Measurements from ENCODE around the gene ZNF385A. TPM values are rescaled to one million over a fixed set of nuclear protein-coding genes. Genes with fewer than 3 reads are reported as not detected.
"Not testable (repeated sequence)": the region's sequence is repeated elsewhere in the genome, so short reads cannot be mapped to it uniquely, and the experiment has no call there.

ZNF385A gene
- total RNA-seq, 2 donors from 2014 or later: 3.1 to 7.3 TPM

DNA sequence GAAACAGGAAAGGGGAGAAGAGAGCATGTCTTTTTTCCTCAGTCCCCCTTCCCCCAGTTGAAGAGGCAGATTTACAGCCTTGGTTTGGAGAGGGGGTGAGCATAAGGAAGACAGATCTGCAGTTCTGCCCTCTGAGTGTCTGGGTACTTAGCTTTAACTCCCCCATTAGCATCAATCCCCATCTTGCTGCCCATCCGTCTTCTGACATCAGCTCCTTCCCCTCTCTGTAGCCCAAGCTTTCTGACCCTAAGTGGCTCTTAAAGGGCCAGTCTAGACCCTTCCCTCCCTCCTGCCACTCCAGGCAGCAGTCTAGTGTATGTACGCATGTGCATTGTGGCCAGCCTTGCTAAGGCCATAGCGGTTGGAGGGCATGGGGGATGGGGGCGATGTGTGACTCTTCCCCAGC, 27.6 kb downstream of the ZNF385A start:
- no peak for TF ChIP-seq POLR2A (IDR thresholded peaks at IDR 0.05)
- TF ChIP-seq, protein P1, sequence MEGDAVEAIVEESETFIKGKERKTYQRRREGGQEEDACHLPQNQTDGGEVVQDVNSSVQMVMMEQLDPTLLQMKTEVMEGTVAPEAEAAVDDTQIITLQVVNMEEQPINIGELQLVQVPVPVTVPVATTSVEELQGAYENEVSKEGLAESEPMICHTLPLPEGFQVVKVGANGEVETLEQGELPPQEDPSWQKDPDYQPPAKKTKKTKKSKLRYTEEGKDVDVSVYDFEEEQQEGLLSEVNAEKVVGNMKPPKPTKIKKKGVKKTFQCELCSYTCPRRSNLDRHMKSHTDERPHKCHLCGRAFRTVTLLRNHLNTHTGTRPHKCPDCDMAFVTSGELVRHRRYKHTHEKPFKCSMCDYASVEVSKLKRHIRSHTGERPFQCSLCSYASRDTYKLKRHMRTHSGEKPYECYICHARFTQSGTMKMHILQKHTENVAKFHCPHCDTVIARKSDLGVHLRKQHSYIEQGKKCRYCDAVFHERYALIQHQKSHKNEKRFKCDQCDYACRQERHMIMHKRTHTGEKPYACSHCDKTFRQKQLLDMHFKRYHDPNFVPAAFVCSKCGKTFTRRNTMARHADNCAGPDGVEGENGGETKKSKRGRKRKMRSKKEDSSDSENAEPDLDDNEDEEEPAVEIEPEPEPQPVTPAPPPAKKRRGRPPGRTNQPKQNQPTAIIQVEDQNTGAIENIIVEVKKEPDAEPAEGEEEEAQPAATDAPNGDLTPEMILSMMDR (IDR thresholded peaks at IDR 0.05): no peak
- Histone ChIP-seq H3K27ac (peak overlapping the region in 3 of 4 donors; percentile 33 to 76 (median 54)), H3K9me3 (no peaks in the 10 kb centered on the region), H3K4me1 (peaks cover 82% of the 10 kb centered on the region), H3K27me3 (no peaks in the 10 kb centered on the region), H3K4me3 (no peak overlapping the region), H3K36me3 (replicated peaks in 1 of 2; ENCODE audit: insufficient read depth in 1 of 2, low read depth in 2 of 2) (no peaks in the 10 kb centered on the region)
- no peak for ATAC-seq
- 80 to 93% methylated on average over 4 of the region's 4 CpGs for WGBS, 2 donors
- no peak for DNase-seq
- intact Hi-C loops (cut with DNase I): no loop called here

DNA sequence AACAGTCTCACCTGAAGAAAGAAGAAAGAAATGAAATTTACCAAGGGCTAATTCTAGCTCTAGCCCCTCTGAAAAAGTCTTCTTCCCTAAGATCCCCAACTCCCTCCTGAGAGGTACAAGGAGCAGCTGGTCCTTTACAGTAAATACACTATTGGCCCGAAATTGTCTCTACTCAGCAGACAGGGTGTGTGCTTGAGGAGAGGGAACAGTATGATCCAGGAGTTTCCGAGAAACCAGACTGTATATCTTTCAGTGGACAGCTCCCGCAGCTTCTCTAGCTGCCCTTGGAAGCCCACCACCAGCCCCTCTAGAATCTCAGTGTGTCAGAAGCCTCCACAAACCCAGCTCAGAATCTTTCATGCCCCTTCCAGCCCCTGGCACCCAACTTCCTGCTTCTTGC, 28.3 kb downstream of the ZNF385A start:
- 52 to 71% methylated on average over 3 of the region's 3 CpGs for WGBS, 2 donors
- no peaks in the 10 kb centered on the region for H3K27me3 ChIP-seq
- H3K27ac ChIP-seq: peak overlapping the region in 3 of 4 donors; percentile 33 to 76 (median 54)
- H3K9me3 ChIP-seq: no peaks in the 10 kb centered on the region
- no peak for DNase-seq
- intact Hi-C loops (cut with DNase I): no loop called here
- no peak for TF ChIP-seq POLR2A (IDR thresholded peaks at IDR 0.05)
- TF ChIP-seq, protein P1 (IDR thresholded peaks at IDR 0.05): no peak
- no peak overlapping the region for H3K4me3 ChIP-seq
- H3K36me3 ChIP-seq (replicated peaks in 1 of 2; ENCODE audit: insufficient read depth in 1 of 2, low read depth in 2 of 2): no peaks in the 10 kb centered on the region
- H3K4me1 ChIP-seq: peaks cover 89% of the 10 kb centered on the region
- no peak for ATAC-seq

DNA sequence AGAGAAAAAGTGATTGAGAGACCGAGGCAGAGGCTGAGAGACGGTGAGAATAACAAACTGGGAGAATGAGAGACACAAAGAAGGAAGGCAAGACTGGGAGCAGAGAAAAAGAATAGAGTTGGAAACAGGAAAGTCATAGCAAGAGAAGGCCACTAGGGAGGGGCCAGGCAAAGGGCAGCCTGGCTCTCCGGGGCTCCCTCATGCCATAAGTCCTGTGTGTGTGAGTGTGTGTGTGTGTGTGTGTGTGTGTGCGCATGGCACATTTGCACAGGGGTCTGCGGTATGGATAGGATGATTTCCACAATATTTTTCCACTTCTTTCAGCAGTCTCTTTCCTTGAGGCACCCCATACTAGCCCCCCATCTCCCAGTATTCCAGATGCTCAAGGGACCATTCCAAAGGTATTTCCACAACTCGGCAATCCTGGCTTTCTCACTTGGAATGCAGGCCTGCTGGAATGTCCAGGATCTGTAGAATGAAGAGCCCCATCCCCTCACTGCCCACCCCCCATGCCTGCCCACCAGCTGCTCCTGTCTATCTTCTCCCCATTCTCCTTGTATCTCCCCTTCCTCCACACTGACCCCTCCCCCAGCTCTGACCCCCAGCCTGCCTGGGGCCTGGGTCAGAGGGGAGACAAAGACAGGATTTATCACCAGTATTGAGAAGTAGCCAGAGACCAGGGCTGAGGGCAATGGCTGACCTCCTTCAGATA, 29.3 kb downstream of the ZNF385A start:
- intact Hi-C loops (cut with DNase I): no loop called here
- Histone ChIP-seq H3K36me3 (replicated peaks in 1 of 2; ENCODE audit: insufficient read depth in 1 of 2, low read depth in 2 of 2) (peaks cover 0 to 5% of the 10 kb centered on the region in 2 donors), H3K27me3 (no peaks in the 10 kb centered on the region), H3K4me3 (no peak overlapping the region), H3K4me1 (peaks cover 85% of the 10 kb centered on the region), H3K9me3 (no peaks in the 10 kb centered on the region), H3K27ac (peak overlapping the region in 3 of 4 donors; percentile 76 to 86 (median 83))
- WGBS, 2 donors: 74 to 84% methylated on average over 6 of the region's 6 CpGs
- DNase-seq (no peak), ATAC-seq (no peak)
- no peak for TF ChIP-seq POLR2A (IDR thresholded peaks at IDR 0.05)
- TF ChIP-seq, protein P1 (IDR thresholded peaks at IDR 0.05): peak in 2 of 7 experiments; percentile 29 to 31

DNA sequence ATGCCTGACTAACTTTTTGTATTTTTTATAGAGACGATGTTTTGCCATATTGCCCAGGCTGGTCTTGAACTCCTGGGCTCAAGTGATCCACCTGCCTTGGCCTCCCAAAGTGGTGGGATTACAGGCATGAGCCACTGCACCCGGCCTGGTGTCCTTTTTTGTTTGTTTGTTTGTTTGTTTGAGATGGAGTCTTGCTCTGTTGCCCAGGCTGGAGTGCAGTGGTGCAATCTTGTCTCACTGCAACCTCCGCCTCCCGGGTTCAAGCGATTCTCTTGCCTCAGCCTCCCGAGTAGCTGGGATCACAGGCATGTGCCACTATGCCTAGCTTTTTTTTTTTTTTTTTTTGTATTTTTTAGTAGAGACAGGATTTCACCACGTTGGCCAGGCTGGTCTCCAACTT, 30.3 kb downstream of the ZNF385A start:
- H3K4me3 ChIP-seq; DNase-seq; H3K9me3 ChIP-seq; intact Hi-C loops (cut with DNase I); H3K27me3 ChIP-seq; ATAC-seq: not testable (repeated sequence)
- peaks cover 78% of the 10 kb centered on the region for H3K4me1 ChIP-seq
- peak overlapping the region in 3 of 4 donors; percentile 69 to 86 (median 83) for H3K27ac ChIP-seq
- peaks cover 0 to 12% of the 10 kb centered on the region in 2 donors for H3K36me3 ChIP-seq (replicated peaks in 1 of 2; ENCODE audit: insufficient read depth in 1 of 2, low read depth in 2 of 2)
- 70 to 72% methylated on average over 7 of the region's 7 CpGs for WGBS, 2 donors

DNA sequence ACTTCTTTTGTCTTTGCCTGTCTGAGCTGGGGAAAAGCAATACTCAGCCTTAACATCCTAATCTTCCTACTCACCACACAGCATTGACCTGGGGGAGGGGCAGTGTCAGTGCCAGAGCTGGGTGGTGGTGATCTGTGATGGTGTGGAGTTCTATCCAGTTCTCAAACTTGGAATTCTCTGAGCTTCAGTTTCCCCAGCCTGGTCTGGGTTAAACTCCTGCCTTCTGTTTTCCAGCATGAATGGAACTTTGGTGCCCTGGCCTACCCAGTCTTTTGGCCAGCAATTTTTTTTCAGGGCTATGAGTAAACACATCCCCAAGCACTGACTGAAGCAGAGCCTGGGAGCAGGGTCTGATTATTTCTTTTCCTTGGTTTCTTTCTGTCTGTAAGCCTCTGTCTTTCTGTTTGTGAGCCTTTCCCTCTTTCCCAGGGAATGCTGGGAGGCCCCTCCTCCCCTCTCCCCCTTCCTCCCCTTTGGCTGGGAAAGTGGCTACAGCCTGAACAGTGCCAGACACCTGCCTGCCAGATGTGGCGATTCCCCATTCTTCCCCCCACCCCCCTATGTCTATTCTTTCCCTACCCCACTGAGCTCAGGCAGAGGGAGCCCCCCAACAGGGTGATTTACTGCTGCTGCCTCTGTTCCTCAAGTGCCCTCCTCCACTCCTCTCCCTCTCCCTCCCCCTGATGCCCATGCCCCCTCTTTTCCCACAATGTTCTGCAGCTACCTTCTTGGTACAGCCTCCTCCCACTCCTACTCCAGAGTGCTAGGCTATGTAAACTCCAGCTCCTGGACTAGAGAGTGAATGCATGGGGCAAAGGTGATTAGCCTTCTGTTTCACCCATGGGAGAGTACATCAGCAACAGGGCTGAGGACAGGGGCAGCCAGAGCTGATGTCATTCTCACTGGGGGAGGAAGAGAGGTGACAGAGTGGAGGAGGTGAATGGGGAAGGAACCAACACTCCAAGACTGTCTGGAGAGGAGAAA, 31.4 kb downstream of the ZNF385A start:
- H3K4me1 ChIP-seq: peaks cover 72% of the 10 kb centered on the region
- ATAC-seq (peak; percentile 86), DNase-seq (peak; percentile 69 to 86 (median 78))
- no peaks in the 10 kb centered on the region for H3K9me3 ChIP-seq
- peaks cover 0 to 23% of the 10 kb centered on the region in 2 donors for H3K36me3 ChIP-seq (replicated peaks in 1 of 2; ENCODE audit: insufficient read depth in 1 of 2, low read depth in 2 of 2)
- TF ChIP-seq, protein P1 (IDR thresholded peaks at IDR 0.05): no peak
- peak; percentile 10 to 69 (median 54) for TF ChIP-seq POLR2A (IDR thresholded peaks at IDR 0.05)
- H3K4me3 ChIP-seq: no peak overlapping the region
- no peaks in the 10 kb centered on the region for H3K27me3 ChIP-seq
- H3K27ac ChIP-seq: peak overlapping the region; percentile 69 to 86 (median 81)
- 8 to 13% methylated on average over 1 of the region's 1 CpG for WGBS, 2 donors
- intact Hi-C loops (cut with DNase I): no loop called here
